A549 treated with AZD9567 at 1 μM for 4 hours (cell line): ENCODE data around the gene VCP. TPM values are rescaled to one million over a fixed set of nuclear protein-coding genes. Genes with fewer than 3 reads are reported as not detected.

Source experiments
- total RNA-seq: library from RNA; stranded (reverse); fragments of 200-300 nt; extraction: Qiagen RNA extraction; gene quantifications from 5 replicates; pipeline ENCODE4 v1.2.3, GENCODE V29; 2022; ENCODE audit not compliant: insufficient read depth

The VCP gene
- 271 to 324 TPM (median 288 TPM) in 5 replicates for total RNA-seq

DNA sequence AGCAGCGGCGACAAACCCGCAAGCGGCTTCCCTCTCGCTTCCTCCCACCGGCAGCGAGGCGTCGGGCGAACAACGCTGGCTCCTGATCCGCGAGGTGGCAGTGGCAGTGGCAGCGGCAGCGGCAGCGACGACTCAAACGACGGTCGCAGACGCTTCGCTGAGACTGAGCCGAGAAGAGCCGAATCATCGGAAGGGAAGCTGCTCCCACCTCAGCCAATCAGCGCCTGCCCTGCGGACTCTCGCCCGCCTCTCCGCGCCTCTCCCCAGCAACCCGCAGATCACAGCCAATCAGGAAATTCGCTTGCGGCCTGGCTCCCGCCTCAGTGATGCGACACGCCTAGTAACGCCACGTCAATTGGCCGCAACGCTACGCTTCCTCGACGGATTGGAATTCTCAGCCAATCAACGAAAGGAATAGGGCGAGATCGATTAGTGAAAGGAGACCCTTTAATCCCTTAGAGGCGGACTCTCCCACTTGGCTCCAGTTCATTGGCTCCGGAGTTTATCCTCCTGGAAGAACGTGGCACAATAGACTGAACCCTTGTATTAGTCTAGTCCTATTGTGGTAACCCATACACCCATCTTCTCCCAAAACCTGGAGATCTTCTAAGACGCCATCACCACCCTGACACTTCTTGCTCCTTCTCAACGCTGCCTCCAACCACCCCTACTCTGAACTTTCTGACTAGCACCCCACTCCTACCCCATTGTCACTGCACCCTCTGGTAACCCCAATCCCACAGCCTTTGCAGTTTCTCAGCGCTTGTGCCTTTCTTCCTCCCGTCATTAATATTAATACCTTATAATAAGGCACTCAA, at the start of gene VCP:
VCP (minus strand) TSS at position 165 of the 818 bp plus-strand sequence. CDS start 272 bp downstream, outside the sequence.

DNA sequence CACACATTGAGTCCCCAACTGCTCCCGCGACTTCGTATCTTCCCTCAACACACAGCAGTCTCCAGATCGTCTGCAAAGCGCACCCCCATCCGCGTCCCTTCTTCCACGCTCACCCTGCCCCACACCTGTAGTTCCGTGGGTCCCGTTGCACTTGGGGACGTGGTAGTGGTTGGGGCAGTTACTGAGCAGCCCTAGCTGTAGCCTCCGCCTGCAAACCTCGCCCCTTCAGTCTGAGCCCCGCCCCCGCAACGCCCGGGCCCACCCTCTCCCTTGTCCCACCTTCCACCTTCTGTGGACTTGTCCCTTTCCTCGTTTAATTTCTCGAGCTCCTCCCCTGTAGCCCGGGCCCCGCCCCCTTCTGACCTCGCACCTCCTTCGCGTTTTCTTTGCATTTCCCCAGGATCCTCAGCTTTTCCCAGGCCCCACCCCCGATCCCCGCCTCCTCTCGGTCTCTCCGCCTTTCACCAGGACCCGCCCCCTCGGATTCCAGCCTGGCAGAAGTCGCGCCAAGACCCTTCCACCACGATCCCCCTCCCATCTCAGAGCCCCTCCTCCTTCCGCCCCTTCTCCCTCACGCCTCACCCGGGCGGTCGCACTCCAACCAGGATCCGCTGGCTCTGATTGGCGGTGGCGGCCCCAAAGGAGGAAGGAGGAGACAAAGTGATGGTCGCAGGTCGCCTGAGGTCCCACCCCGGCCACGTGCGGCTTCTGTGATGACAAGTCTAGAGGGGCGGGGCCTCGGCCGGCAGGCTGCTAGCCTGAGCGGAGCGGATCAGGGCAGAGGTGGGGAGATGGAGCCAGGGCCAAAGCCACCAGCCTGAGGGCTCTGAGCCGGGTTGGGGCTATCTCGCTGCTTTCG, 43.5 kb upstream of the VCP start, which contains the start of gene ATOSB:
ATOSB (minus strand) TSS at position 183 of the 859 bp plus-strand sequence. CDS start 7,588 bp downstream, outside the sequence.

DNA sequence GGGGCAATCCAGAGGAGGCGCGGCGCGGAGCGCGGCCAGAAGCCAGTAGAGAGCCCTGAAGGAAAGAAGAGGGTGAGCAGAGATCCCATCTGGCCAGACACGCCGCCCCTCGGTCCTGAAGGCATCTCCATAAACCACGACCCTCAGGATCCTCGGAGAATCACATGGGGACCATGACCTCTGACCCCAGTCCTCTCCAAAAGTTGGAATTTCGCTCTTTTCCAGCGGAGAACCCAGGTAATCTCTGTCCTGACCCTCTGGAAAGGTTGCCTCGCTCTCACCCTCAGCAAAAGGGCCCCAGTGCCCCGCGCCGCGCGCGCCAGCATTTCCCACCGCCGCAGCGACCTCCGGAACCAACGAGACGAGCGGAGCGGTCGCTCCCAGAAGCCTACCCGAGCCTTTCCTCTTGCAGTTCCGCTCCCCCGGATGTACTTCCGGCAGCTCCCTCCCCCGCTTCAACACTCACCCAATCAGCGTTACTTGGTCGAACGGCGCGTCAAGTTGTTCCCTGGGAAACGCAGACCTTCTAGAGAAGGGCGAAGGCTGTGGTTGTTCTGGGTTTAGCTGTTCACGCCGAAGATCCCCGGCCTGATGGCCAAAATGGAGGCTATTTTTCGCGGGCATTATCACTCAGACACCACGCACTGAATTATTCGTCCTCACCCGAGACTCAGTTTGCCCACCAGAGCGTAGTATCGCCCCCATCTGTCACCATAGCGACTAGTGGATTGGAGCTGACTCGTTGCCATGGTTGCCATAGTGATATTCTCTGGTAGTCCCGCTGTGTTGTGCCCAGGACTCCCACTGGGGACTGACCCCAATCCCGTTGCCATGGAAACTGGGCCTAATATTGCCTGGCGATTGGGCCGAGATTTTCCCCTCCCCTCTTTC, 30.6 kb upstream of the VCP start, which contains the start of gene STOML2:
STOML2 (minus strand) TSS at position 363 of the 891 bp plus-strand sequence; CDS start at position 326, 37 bp downstream.

DNA sequence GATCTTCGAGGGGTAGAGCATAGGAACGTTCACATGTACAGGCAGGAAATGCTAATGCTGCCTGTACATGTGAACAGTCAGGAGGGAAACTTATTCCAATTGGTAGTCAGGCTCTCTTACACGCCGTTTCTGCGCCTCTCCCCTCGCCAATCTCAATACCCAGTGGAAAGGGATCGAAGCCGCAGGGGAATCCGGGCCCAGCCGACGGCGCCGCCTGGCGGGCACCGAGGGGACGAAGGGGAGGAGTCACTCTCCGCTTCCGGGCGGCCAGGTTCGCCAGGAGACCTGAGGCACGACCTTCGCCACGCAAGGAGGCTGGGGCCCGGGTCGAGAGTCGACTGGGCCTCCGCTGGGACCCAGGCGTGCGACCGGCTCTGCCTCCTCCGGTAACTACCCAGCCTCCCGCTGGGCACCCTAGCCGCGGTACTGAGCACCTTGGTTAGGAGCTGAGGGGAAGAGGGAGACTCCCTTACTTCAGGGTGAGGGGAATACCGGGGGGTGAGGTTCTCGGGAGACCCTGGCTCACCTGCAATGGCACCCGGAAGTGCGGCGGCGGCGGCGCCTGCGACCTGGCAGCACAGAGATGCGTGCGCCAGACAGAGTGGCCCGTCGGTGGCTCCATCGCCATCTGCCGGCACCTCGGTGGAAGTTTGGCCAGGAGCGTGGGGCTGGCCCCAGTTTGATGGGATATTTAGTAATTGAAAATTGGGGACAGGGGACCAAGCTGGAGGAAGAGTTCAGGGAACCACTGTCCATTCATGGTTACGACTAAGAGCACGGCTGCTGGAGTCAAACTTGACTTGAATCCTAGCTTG, 23.8 kb upstream of the VCP start, which contains the start of gene PIGO:
PIGO (minus strand) TSS at position 557 of the 815 bp plus-strand sequence. CDS start 1,026 bp downstream, outside the sequence.

DNA sequence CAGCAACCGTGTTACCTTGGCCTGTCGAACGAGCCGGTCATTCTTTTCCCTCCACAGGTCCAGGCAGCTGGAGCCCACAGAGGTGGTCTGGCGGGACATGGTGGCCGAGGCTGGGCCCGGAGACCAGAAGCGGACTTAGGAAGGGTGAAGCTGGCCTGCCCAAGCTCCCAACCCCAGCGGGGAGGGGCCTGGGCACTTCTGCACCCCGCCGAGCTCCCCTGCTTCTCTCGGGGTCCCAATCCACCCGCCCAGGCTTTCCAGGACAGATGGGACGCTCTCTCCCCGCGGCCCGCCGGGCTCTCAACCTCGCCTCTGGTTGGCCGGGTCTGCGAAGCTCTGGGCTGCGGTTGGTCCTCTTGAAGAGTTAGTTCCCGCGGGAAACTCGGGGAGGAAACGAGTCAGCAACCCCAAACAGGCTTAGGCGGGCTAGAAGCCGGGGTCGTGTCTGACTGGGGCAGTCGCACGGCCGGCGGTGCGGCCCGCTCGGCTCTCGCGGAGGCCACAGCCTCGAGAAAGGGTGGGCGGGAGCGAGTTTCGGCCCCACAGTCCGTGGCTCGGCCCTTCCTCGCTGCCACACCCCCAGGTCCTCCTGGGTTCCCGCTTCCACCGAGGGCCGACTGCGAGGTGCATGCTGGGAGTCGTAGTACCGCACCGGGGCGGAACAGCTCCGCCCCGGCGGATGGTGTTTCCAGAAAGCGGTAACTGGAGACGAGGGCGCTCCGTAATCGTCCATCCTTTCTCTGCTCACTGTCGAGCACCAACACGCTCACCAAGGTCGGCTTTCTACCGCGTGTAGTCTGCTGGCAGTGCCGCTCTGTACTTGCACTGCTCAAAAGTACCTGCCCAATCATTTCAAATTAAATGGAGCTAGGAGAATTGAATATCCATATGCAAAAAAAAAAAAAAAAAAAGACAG, 7.3 kb upstream of the VCP start, which contains the start of gene FANCG:
FANCG (minus strand) TSS at position 517 of the 916 bp plus-strand sequence; CDS start at position 99, 418 bp downstream.

Other genes starting within 250 kb of the VCP start
- 0.05 to 0.31 TPM (median 0.09 TPM) in 4 of 5 replicates, not detected in the other for gene PHF24, start 114.3 kb downstream of the VCP start, total RNA-seq
- 5.8 to 9.4 TPM (median 7.7 TPM) in 5 replicates for gene DNAJB5, start 82.9 kb downstream of the VCP start, total RNA-seq
- 29.0 to 55.4 TPM (median 52.0 TPM) in 5 replicates for gene FANCG, start 7.3 kb upstream of the VCP start, total RNA-seq
- 41.4 to 51.7 TPM (median 50.0 TPM) in 5 replicates for gene PIGO, start 24.0 kb upstream of the VCP start, total RNA-seq
- 210 to 271 TPM (median 237 TPM) in 5 replicates for gene STOML2, start 30.5 kb upstream of the VCP start, total RNA-seq
- gene ATOSB, start 43.2 kb upstream of the VCP start, total RNA-seq = 6.5 to 10.3 TPM (median 9.2 TPM) in 5 replicates
- 10.1 to 16.6 TPM (median 10.3 TPM) in 5 replicates for gene UNC13B, start 89.4 kb upstream of the VCP start, total RNA-seq